ENCODE measurements around the gene KDM2B. TPM values are rescaled to one million over a fixed set of nuclear protein-coding genes. Genes with fewer than 3 reads are reported as not detected.
A peak's percentile ranks its signal among the peaks of the same experiment; 100 is the strongest.

The KDM2B gene
- polyA plus RNA-seq, 2 of the 4 experiments (the other 2 are of a cell fraction) = 10.4 to 18.4 TPM

DNA sequence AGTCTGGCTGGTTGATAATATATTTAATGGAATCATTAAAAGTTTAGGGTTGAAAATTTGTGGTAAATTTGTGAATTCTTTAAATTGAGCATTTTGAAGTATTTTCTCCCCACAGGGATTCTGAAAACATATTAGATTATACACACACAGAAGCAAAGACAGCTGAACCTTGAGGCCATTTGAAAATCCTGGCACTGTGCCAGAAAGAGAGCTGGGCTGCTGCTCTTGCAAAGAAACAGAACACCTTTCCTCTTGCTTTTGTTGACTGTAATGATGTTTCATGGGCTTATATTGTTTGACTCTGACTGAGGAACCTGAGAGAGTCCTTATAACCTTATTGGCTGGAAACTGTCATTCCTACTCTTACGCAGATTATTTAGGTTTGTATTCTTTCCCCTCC is 176.1 kb downstream of the KDM2B start:
- Histone ChIP-seq H3K9me3 (no peaks in the 10 kb centered on the region), H3K4me1 (peaks cover 14% of the 10 kb centered on the region), H3K4me2 (no peak overlapping the region), H3K27ac (no peak overlapping the region), H3K4me3 (no peak overlapping the region)
- POLR2A ChIA-PET = no interaction called here
- CTCF ChIA-PET = interaction anchor here (1.3 to 2.0 kb wide), 2 partner anchors 20 to 69 kb away, joined by 4 read pairs; no protein-coding TSS in a partner anchor
- DNase-seq (ENCODE audit: low read depth in 1 of 2, low spot score in 1 of 2) = no peak
- ATAC-seq = no peak
- TF ChIP-seq RCOR1 (IDR thresholded peaks at IDR 0.05; ENCODE audit: low read depth, low read length) = no peak
- no peak for TF ChIP-seq TP53 (CRISPR knock-in tag; IDR thresholded peaks at IDR 0.05)
- no peak for FAIRE-seq
- 93% methylated on average over 1 of the region's 1 CpG for WGBS (ENCODE audit: missing lambda C conversion rate)

- no peaks in the 10 kb centered on the region for H3K9me3 ChIP-seq
- FAIRE-seq (no peak), ATAC-seq (no peak), DNase-seq (ENCODE audit: low read depth in 1 of 2, low spot score in 1 of 2) (no peak)
- TF ChIP-seq ZC3H11A (IDR thresholded peaks at IDR 0.05) (no peak), HDAC2 (IDR thresholded peaks at IDR 0.05) (no peak), FOSB (CRISPR knock-in tag; IDR thresholded peaks at IDR 0.05) (no peak), PHF8 (IDR thresholded peaks at IDR 0.05; ENCODE audit: borderline replicate concordance, low read depth) (no peak), HOXB5 (CRISPR knock-in tag; IDR thresholded peaks at IDR 0.05) (no peak), RCOR1 (IDR thresholded peaks at IDR 0.05; ENCODE audit: low read depth, low read length) (no peak)
- H3K4me3 ChIP-seq = no peak overlapping the region
- H3K4me1 ChIP-seq = peaks cover 17% of the 10 kb centered on the region
- CTCF ChIA-PET = interaction anchor here (0.9 kb wide), 2 partner anchors 38 to 40 kb away, joined by 3 to 4 read pairs; no protein-coding TSS in a partner anchor
- WGBS (ENCODE audit: missing lambda C conversion rate) = 80% methylated on average over 5 of the region's 5 CpGs
- no peak overlapping the region for H3K27ac ChIP-seq
- POLR2A ChIA-PET = no interaction called here
- no peak overlapping the region for H3K4me2 ChIP-seq
Observed at GRCh38 chr12:121403721-121404120, 177.1 kb downstream of the KDM2B start.

GRCh38 chr12:121400332-121401139 is 180.3 kb downstream of the KDM2B start:
- WGBS (ENCODE audit: missing lambda C conversion rate) = 1% methylated on average over 30 of the region's 48 CpGs
- ATAC-seq (peak; percentile 71 to 73), FAIRE-seq (no peak), DNase-seq (ENCODE audit: low read depth in 1 of 2, low spot score in 1 of 2) (peak in 1 of 2 experiments; percentile 56)
- Histone ChIP-seq H3K4me2 (peak overlapping the region; percentile 82), H3K4me1 (peaks cover 19% of the 10 kb centered on the region), H3K9me3 (no peaks in the 10 kb centered on the region), H3K4me3 (peak overlapping the region; percentile 84), H3K27ac (peak overlapping the region; percentile 94 to 96)
- TF ChIP-seq FOSL2 (IDR thresholded peaks at IDR 0.05) (no peak), FOSL2 (CRISPR knock-in tag; IDR thresholded peaks at IDR 0.05) (peak; percentile 88), JUN (IDR thresholded peaks at IDR 0.05) (peak in 1 of 2 experiments; percentile 43; a peak in 1 of 5 replicates), NPAS2 (CRISPR knock-in tag; IDR thresholded peaks at IDR 0.05; ENCODE audit: borderline replicate concordance) (no peak), PHF8 (IDR thresholded peaks at IDR 0.05; ENCODE audit: borderline replicate concordance, low read depth) (peak; percentile 76), TFCP2L1 (CRISPR knock-in tag; IDR thresholded peaks at IDR 0.05) (0 out of 2 replicates have a peak, but pooled peaks have one; percentile 28)
- ChIA-PET CTCF (interaction anchor here (0.9 to 3.1 kb wide), 8 partner anchors 18 to 72 kb away, joined by 3 to 14 read pairs (median 5); partner anchors contain the start of gene ANAPC5), POLR2A (interaction anchor here (1.0 to 3.5 kb wide), 8 partner anchors 11 to 57 kb away, joined by 3 to 32 read pairs (median 5); partner anchors contain the start of gene ANAPC5)

GRCh38 chr12:121399391-121400331 is 181.2 kb downstream of the KDM2B start, which contains the start of gene RNF34:
Gene RNF34 (plus strand): TSS chr12:121400118. CDS start chr12:121400213, 95 bp downstream.
- WGBS (ENCODE audit: missing lambda C conversion rate) = 1% methylated on average over 33 of the region's 77 CpGs
- FAIRE-seq (peak; percentile 51), ATAC-seq (peak; percentile 96 to 97), DNase-seq (ENCODE audit: low read depth in 1 of 2, low spot score in 1 of 2) (peak; percentile 93 to 99)
- Histone ChIP-seq H3K9me3 (no peaks in the 10 kb centered on the region), H3K27ac (peak within 1 kb of the TSS; percentile 94 to 96), H3K4me3 (peak within 1 kb of the TSS; percentile 84), H3K4me1 (peaks cover 19% of the 10 kb centered on the region), H3K4me2 (peak within 1 kb of the TSS; percentile 92)
- ChIA-PET POLR2A (interaction anchor here (1.1 to 3.5 kb wide), 8 partner anchors 10 to 56 kb away, joined by 3 to 32 read pairs (median 5); partner anchors contain the start of gene ANAPC5), CTCF (interaction anchor here (0.8 to 3.1 kb wide), 9 partner anchors 17 to 71 kb away, joined by 3 to 14 read pairs (median 5); partner anchors contain the start of gene ANAPC5)
- TF ChIP-seq RAD21 (conservative IDR thresholded peaks at IDR 0.05 in 1 of 2, IDR thresholded peaks at IDR 0.05 in 1 of 2) (no peak), JUN (IDR thresholded peaks at IDR 0.05) (peak; percentile 69 to 87; a peak in 4 of 5 replicates), BCL3 (IDR thresholded peaks at IDR 0.05) (peak; percentile 97), JUNB (IDR thresholded peaks at IDR 0.05) (no peak), MYC (IDR thresholded peaks at IDR 0.05; ENCODE audit: borderline replicate concordance, low read length) (peak; percentile 47), CEBPB (IDR thresholded peaks at IDR 0.05) (no peak), E2F6 (IDR thresholded peaks at IDR 0.05; ENCODE audit: borderline replicate concordance, low read depth) (peak; percentile 92), ESRRA (IDR thresholded peaks at IDR 0.05; ENCODE audit: borderline replicate concordance, low read length) (no peak), HOXB13 (CRISPR knock-in tag; IDR thresholded peaks at IDR 0.05; ENCODE audit: low read depth) (no peak), PBX3 (IDR thresholded peaks at IDR 0.05) (peak; percentile 96), TP53 (CRISPR knock-in tag; IDR thresholded peaks at IDR 0.05) (peak; percentile 55; the same call in 1 of the 2 replicates), EHF (CRISPR knock-in tag; IDR thresholded peaks at IDR 0.05) (no peak)
- TF ChIP-seq, protein P1, sequence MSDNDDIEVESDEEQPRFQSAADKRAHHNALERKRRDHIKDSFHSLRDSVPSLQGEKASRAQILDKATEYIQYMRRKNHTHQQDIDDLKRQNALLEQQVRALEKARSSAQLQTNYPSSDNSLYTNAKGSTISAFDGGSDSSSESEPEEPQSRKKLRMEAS (IDR thresholded peaks at IDR 0.05) = peak; percentile 88
